CD14-positive monocyte (primary cell): ENCODE data around the gene HSPB6. TPM values are rescaled to one million over a fixed set of nuclear protein-coding genes. Genes with fewer than 3 reads are reported as not detected.

ENCODE experiments used
- DNase-seq, 3 donors: peaks; one replicate each; pipeline ENCODE4 v3.0.0-alpha.2; 2011 to 2022
- H2AFZ ChIP-seq: 2 replicates; pipeline ENCODE4 v1.6.0; 2012; ENCODE audit warnings: mild to moderate bottlenecking, low read depth, low read length, inconsistent platforms; ENCODE audit not compliant: insufficient read depth, poor library complexity, severe bottlenecking
- H3K27ac ChIP-seq, 2 donors: 1 replicate in 1 of 2; 2 replicates in 1 of 2; pipeline ENCODE4 v1.5.1; 2012 to 2013; ENCODE audit warnings: low read length in 2 of 2, control low read depth in 1 of 2, inconsistent platforms in 1 of 2, low read depth in 1 of 2, mild to moderate bottlenecking in 1 of 2
- H3K27me3 ChIP-seq, 2 donors: one replicate each; pipeline versions ENCODE4 v1.6.0 to v1.6.1; 2011 to 2013; ENCODE audit warnings: low read length in 2 of 2; ENCODE audit not compliant: control insufficient read depth in 2 of 2, insufficient read depth in 2 of 2
- H3K36me3 ChIP-seq, 2 donors: replicated peaks in 1 of 2; 1 replicate in 1 of 2; 2 replicates in 1 of 2; pipeline versions ENCODE4 v1.5.1 to v1.6.1; 2012 to 2013; ENCODE audit warnings: low read length in 2 of 2, control low read depth in 1 of 2, inconsistent platforms in 1 of 2, mild to moderate bottlenecking in 1 of 2; ENCODE audit not compliant: insufficient read depth in 2 of 2, control insufficient read depth in 1 of 2
- H3K4me1 ChIP-seq, 2 donors: 1 replicate in 1 of 2; 2 replicates in 1 of 2; pipeline versions ENCODE4 v1.5.1 to v1.6.1; 2012 to 2013; ENCODE audit warnings: low read length in 2 of 2, control low read depth in 1 of 2, inconsistent platforms in 1 of 2, mild to moderate bottlenecking in 1 of 2, moderate library complexity in 1 of 2; ENCODE audit not compliant: insufficient read depth in 2 of 2, control insufficient read depth in 1 of 2
- H3K4me2 ChIP-seq: replicated peaks from 2 replicates; pipeline ENCODE3; 2012; ENCODE audit warnings: low read length, moderate library complexity, mild to moderate bottlenecking; ENCODE audit not compliant: poor library complexity, severe bottlenecking; ENCODE audit errors: extremely low read depth
- H3K4me3 ChIP-seq, 3 experiments: fragments of 200-600 bp in 1 of 3; sonication (generic) in 1 of 3; replicated peaks in 1 of 3; 1 replicate in 2 of 3; 2 replicates in 1 of 3; pipeline ENCODE4 v1.5.1; 2011 to 2013; ENCODE audit warnings: low read length in 3 of 3, mild to moderate bottlenecking in 3 of 3, control low read depth in 2 of 3, low read depth in 2 of 3, inconsistent platforms in 1 of 3, moderate library complexity in 1 of 3
- H3K79me2 ChIP-seq: 2 replicates; pipeline ENCODE4 v1.6.0; 2012; ENCODE audit warnings: mild to moderate bottlenecking, control low read depth, inconsistent platforms, low read length, moderate library complexity; ENCODE audit not compliant: insufficient read depth
- H3K9ac ChIP-seq: 2 replicates; pipeline ENCODE4 v1.6.0; 2017; ENCODE audit warnings: low read length, mild to moderate bottlenecking; ENCODE audit not compliant: insufficient read depth, poor library complexity, severe bottlenecking
- H3K9me3 ChIP-seq, 2 donors: replicated peaks in 1 of 2; 1 replicate in 1 of 2; 2 replicates in 1 of 2; pipeline versions ENCODE4 v1.5.1 to v1.6.1; 2012 to 2013; ENCODE audit warnings: low read length in 2 of 2, control low read depth in 1 of 2; ENCODE audit not compliant: control insufficient read depth in 1 of 2, insufficient read depth in 1 of 2
- H4K20me1 ChIP-seq: 2 replicates; pipeline ENCODE4 v1.6.0; 2012; ENCODE audit warnings: mild to moderate bottlenecking, low read length, control low read depth, moderate library complexity; ENCODE audit not compliant: insufficient read depth
- H3K27ac Mint-ChIP-seq, 7 donors: one replicate each; pipeline ENCODE4 v1.8.0; 2020; ENCODE audit warnings: mild to moderate bottlenecking in 7 of 7, mixed read lengths in 7 of 7, moderate library complexity in 6 of 7, inconsistent platforms in 2 of 7
- H3K27me3 Mint-ChIP-seq, 3 donors: one replicate each; pipeline ENCODE4 v1.8.0; 2021 to 2022; ENCODE audit warnings: low read depth in 3 of 3, mild to moderate bottlenecking in 3 of 3, mixed read lengths in 3 of 3, moderate library complexity in 3 of 3, inconsistent platforms in 1 of 3
- H3K36me3 Mint-ChIP-seq, 2 donors: one replicate each; pipeline ENCODE4 v1.8.0; 2020; ENCODE audit warnings: mixed read lengths in 2 of 2, inconsistent platforms in 1 of 2, mild to moderate bottlenecking in 1 of 2
- H3K4me1 Mint-ChIP-seq: one replicate; pipeline ENCODE4 v1.8.0; 2020; ENCODE audit warnings: mild to moderate bottlenecking, mixed read lengths
- H3K4me3 Mint-ChIP-seq, 2 donors: one replicate each; pipeline ENCODE4 v1.8.0; 2020; ENCODE audit warnings: mild to moderate bottlenecking in 2 of 2, mixed read lengths in 2 of 2, moderate library complexity in 1 of 2
- H3K9me3 Mint-ChIP-seq, 7 donors: one replicate each; pipeline ENCODE4 v1.8.0; 2020 to 2022; ENCODE audit warnings: mixed read lengths in 7 of 7, mild to moderate bottlenecking in 6 of 7, moderate library complexity in 6 of 7, inconsistent platforms in 2 of 7
- WGBS: methylation state at CpG from one replicate; pipeline ENCODE4 v1.1.5; 2013; ENCODE audit warnings: missing lambda C conversion rate; ENCODE audit not compliant: insufficient coverage; 5-methylcytosine and 5-hydroxymethylcytosine counted together
- intact Hi-C, 2 donors: fragments of 100-400 bp; cut with micrococcal nuclease; formaldehyde crosslinking; loops; one replicate each; pipeline versions ENCODE4 v1.15.0 to v1.15.1; 2023
- polyA plus RNA-seq, 3 donors: library from polyadenylated mRNA; depleted of rRNA in 1 of 3; unstranded in 2 of 3; stranded (reverse) in 1 of 3; fragments of 300-500 nt in 2 of 3; fragments of >200 nt in 1 of 3; fragmentation: Illumina TruSeq in 2 of 3; gene quantifications; 1 replicate in 2 of 3; 2 replicates in 1 of 3; pipeline ENCODE4 v1.2.3, GENCODE V29; 2012 to 2021
- TF ChIP-seq, protein P1 (sequence below): fragments of 200-600 bp; IDR thresholded peaks from one replicate; pipeline ENCODE4 v1.8.0; 2022; ENCODE audit warnings: antibody characterized with exemption, mild to moderate bottlenecking

The HSPB6 gene
- polyA plus RNA-seq, 3 donors, result not detected

DNA sequence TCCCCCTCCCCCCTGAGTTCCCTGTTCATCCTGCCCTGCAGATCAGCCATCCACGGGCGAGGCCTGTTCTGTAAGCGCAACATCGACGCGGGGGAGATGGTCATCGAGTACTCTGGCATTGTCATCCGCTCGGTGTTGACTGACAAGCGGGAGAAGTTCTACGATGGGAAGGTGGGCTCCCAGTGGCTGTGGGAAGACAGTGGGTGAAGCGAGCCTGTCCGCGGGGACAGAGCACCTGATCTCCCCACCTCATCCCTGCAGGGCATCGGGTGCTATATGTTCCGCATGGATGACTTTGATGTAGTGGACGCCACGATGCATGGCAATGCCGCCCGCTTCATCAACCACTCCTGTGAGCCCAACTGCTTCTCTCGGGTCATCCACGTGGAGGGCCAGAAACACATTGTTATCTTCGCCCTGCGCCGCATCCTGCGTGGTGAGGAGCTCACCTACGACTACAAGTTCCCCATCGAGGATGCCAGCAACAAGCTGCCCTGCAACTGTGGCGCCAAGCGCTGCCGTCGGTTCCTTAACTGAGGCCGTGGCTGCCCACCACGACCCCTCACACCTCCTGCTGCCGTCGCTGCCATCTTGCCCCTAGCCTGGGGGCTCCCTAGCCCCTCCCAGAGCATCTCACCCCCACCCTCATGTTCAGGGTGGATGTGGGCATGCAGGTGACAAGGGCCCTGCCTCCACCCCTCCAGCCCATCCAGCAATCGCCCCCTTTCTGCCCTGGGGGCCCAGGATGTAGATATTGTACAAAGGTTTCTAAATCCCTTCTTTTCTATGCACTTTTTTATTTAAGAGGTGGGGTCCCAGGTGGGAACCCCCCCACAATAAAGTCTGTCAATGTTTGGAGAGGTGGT lies 18.6 kb downstream of the HSPB6 start:
- Histone ChIP-seq H3K9ac (no peak overlapping the region), H3K27ac (peak overlapping the region in 1 of 2 donors; percentile 18), H3K36me3 (peaks cover 51 to 64% of the 10 kb centered on the region in 2 donors), H3K79me2 (peaks cover 24% of the 10 kb centered on the region), H4K20me1 (peaks cover 62% of the 10 kb centered on the region), H3K4me2 (no peak overlapping the region), H2AFZ (no peak overlapping the region), H3K9me3 (no peaks in the 10 kb centered on the region), H3K4me3 (no peak overlapping the region), H3K4me1 (peaks cover 30 to 40% of the 10 kb centered on the region in 2 donors), H3K27me3 (no peaks in the 10 kb centered on the region)
- H3K27ac Mint-ChIP-seq, result peak overlapping the region in 4 of 7 donors; percentile 23 to 70 (median 44)
- no peaks in the 10 kb centered on the region for H3K9me3 Mint-ChIP-seq
- no peak for DNase-seq
- H3K36me3 Mint-ChIP-seq, result peaks cover 50 to 71% of the 10 kb centered on the region in 2 donors
- TF ChIP-seq, protein P1, sequence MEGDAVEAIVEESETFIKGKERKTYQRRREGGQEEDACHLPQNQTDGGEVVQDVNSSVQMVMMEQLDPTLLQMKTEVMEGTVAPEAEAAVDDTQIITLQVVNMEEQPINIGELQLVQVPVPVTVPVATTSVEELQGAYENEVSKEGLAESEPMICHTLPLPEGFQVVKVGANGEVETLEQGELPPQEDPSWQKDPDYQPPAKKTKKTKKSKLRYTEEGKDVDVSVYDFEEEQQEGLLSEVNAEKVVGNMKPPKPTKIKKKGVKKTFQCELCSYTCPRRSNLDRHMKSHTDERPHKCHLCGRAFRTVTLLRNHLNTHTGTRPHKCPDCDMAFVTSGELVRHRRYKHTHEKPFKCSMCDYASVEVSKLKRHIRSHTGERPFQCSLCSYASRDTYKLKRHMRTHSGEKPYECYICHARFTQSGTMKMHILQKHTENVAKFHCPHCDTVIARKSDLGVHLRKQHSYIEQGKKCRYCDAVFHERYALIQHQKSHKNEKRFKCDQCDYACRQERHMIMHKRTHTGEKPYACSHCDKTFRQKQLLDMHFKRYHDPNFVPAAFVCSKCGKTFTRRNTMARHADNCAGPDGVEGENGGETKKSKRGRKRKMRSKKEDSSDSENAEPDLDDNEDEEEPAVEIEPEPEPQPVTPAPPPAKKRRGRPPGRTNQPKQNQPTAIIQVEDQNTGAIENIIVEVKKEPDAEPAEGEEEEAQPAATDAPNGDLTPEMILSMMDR, result no peak
- H3K27me3 Mint-ChIP-seq, result no peaks in the 10 kb centered on the region
- H3K4me3 Mint-ChIP-seq, result no peak overlapping the region
- H3K4me1 Mint-ChIP-seq, result peaks cover 28% of the 10 kb centered on the region
- WGBS, result 92% methylated on average over 24 of the region's 37 CpGs
- intact Hi-C loops, result no loop called here

DNA sequence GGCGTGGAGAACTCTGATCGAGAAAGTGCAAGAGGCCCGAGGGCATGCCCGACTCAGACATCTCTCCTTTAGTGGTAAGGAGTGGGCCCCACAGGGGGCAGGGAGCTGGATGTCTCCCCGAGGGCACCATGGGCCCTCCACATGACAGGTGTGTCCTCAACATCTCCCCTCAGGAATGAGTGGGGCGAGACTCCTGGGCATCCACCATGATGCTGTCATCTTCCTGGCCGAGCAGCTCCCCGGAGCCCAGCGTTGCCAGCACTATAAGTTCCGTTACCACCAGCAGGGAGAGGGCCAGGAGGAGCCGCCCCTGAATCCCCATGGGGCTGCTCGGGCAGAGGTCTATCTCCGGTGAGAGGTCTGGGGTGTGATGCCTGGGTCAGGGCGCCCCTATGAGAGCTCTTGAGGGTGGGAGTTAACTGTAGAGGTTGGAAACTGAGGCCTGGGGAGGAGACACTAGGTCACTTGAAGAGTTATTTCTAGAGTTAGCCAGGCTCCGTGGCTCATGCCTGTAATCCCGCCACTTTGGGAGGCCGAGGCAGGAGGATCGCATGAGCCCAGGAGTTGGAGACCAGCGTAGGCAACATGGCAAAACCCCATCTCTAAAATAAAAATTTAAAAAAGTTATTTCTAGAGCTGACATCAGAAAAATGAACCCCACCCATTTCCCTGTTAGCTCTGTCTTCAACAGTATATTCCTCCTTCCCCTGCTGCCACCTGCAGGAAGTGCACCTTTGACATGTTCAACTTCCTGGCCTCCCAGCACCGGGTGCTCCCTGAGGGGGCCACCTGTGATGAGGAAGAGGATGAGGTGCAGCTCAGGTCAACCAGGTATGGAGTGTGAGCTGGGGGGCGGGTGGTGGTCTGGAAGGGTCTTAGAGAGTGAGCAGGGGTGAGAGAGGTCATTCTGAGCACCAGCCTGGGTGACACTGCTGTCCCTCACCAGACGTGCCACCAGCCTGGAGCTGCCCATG lies 19.6 kb downstream of the HSPB6 start:
- WGBS, result 88% methylated on average over 14 of the region's 22 CpGs
- Mint-ChIP-seq H3K27ac (peak overlapping the region in 4 of 7 donors; percentile 6 to 67 (median 32)), H3K4me3 (no peak overlapping the region), H3K27me3 (no peaks in the 10 kb centered on the region), H3K4me1 (peaks cover 20% of the 10 kb centered on the region), H3K36me3 (peaks cover 51 to 71% of the 10 kb centered on the region in 2 donors), H3K9me3 (no peaks in the 10 kb centered on the region)
- no peak for DNase-seq
- H3K9ac ChIP-seq, result no peak overlapping the region
- peak overlapping the region in 1 of 2 donors; percentile 18 for H3K27ac ChIP-seq
- TF ChIP-seq, protein P1, result no peak
- H3K4me2 ChIP-seq, result no peak overlapping the region
- H3K36me3 ChIP-seq, result peaks cover 59 to 74% of the 10 kb centered on the region in 2 donors
- peaks cover 67% of the 10 kb centered on the region for H4K20me1 ChIP-seq
- H3K4me3 ChIP-seq, result no peak overlapping the region
- no peak overlapping the region for H2AFZ ChIP-seq
- intact Hi-C loops, result no loop called here
- H3K4me1 ChIP-seq, result peaks cover 20 to 29% of the 10 kb centered on the region in 2 donors
- peaks cover 23% of the 10 kb centered on the region for H3K79me2 ChIP-seq
- H3K27me3 ChIP-seq, result no peaks in the 10 kb centered on the region
- H3K9me3 ChIP-seq, result no peaks in the 10 kb centered on the region
